Measurements from ENCODE around the gene PIK3C2G. TPM values are rescaled to one million over a fixed set of nuclear protein-coding genes. Genes with fewer than 3 reads are reported as not detected.

PIK3C2G gene
- polyA plus RNA-seq, 1 donor (not counting 4 experiments of a cell fraction or from before 2014, with no cell fraction given): 3.7 TPM

GRCh38 chr12:18580706-18581105 is 319.4 kb downstream of the PIK3C2G start:
- Histone ChIP-seq H3K4me2 (ENCODE audit: control insufficient read depth, extremely low read depth, insufficient read depth, low read depth, low read length) (no peak overlapping the region), H3K27ac (ENCODE audit: control insufficient read depth, insufficient read depth, low read length) (no peak overlapping the region), H3K4me3 (ENCODE audit: control insufficient read depth in 2 of 3, extremely low read depth in 1 of 3, insufficient read depth in 2 of 3, low read depth in 1 of 3, low read length in 3 of 3) (no peak overlapping the region), H3K9me1 (ENCODE audit: control insufficient read depth, extremely low read depth, insufficient read depth, low read length) (no peaks in the 10 kb centered on the region), H3K36me3 (ENCODE audit: control insufficient read depth in 2 of 2, extremely low read depth in 1 of 2, insufficient read depth in 2 of 2, low read length in 2 of 2) (no peaks in the 10 kb centered on the region), H3K4me1 (ENCODE audit: control insufficient read depth, extremely low read depth, insufficient read depth, low read length) (peaks cover 20% of the 10 kb centered on the region), H3K27me3 (ENCODE audit: control insufficient read depth, extremely low read depth, insufficient read depth, low read length) (no peaks in the 10 kb centered on the region), H4K20me1 (ENCODE audit: control insufficient read depth, extremely low read depth, insufficient read depth, low read length) (no peaks in the 10 kb centered on the region), H3K79me2 (ENCODE audit: control insufficient read depth, insufficient read depth, low read length) (no peaks in the 10 kb centered on the region), H3K9ac (ENCODE audit: control insufficient read depth, extremely low read depth, insufficient read depth, low read length) (no peak overlapping the region), H2AFZ (ENCODE audit: control insufficient read depth, low read length) (no peak overlapping the region), H3K9me3 (ENCODE audit: control insufficient read depth, low read depth, low read length) (no peaks in the 10 kb centered on the region)
- dilution Hi-C loops (cut with MboI; ENCODE audit: extremely low pct_ligation_motif_present, low sequenced_read_pairs): no loop called here
- no peak for FAIRE-seq
- TF ChIP-seq CTCF (optimal IDR thresholded peaks at IDR 0.05 in 1 of 3, IDR thresholded peaks at IDR 0.05 in 1 of 3, conservative IDR thresholded peaks at IDR 0.05 in 1 of 3; ENCODE audit: extremely low read depth in 1 of 3, insufficient read depth in 2 of 3, low read length in 3 of 3) (no peak), EZH2 (IDR thresholded peaks at IDR 0.05; ENCODE audit: low read length) (no peak)
- no peak for DNase-seq (ENCODE audit: low read depth, low spot score)

- Histone ChIP-seq H3K4me2 (ENCODE audit: control insufficient read depth, extremely low read depth, insufficient read depth, low read depth, low read length) (no peak overlapping the region), H3K27ac (ENCODE audit: control insufficient read depth, insufficient read depth, low read length) (no peak overlapping the region), H3K9ac (ENCODE audit: control insufficient read depth, extremely low read depth, insufficient read depth, low read length) (no peak overlapping the region), H3K4me1 (ENCODE audit: control insufficient read depth, extremely low read depth, insufficient read depth, low read length) (peaks cover 15% of the 10 kb centered on the region), H4K20me1 (ENCODE audit: control insufficient read depth, extremely low read depth, insufficient read depth, low read length) (no peaks in the 10 kb centered on the region), H3K36me3 (ENCODE audit: control insufficient read depth in 2 of 2, extremely low read depth in 1 of 2, insufficient read depth in 2 of 2, low read length in 2 of 2) (no peaks in the 10 kb centered on the region), H3K27me3 (ENCODE audit: control insufficient read depth, extremely low read depth, insufficient read depth, low read length) (no peaks in the 10 kb centered on the region), H3K9me1 (ENCODE audit: control insufficient read depth, extremely low read depth, insufficient read depth, low read length) (no peaks in the 10 kb centered on the region), H3K9me3 (ENCODE audit: control insufficient read depth, low read depth, low read length) (no peaks in the 10 kb centered on the region), H3K79me2 (ENCODE audit: control insufficient read depth, insufficient read depth, low read length) (no peaks in the 10 kb centered on the region), H3K4me3 (ENCODE audit: control insufficient read depth in 2 of 3, extremely low read depth in 1 of 3, insufficient read depth in 2 of 3, low read depth in 1 of 3, low read length in 3 of 3) (no peak overlapping the region), H2AFZ (ENCODE audit: control insufficient read depth, low read length) (no peak overlapping the region)
- dilution Hi-C loops (cut with MboI; ENCODE audit: extremely low pct_ligation_motif_present, low sequenced_read_pairs): no loop called here
- DNase-seq (ENCODE audit: low read depth, low spot score): no peak
- no peak for FAIRE-seq
- no peak for TF ChIP-seq EZH2 (IDR thresholded peaks at IDR 0.05; ENCODE audit: low read length)
- no peak for TF ChIP-seq CTCF (optimal IDR thresholded peaks at IDR 0.05 in 1 of 3, IDR thresholded peaks at IDR 0.05 in 1 of 3, conservative IDR thresholded peaks at IDR 0.05 in 1 of 3; ENCODE audit: extremely low read depth in 1 of 3, insufficient read depth in 2 of 3, low read length in 3 of 3)
Observed at GRCh38 chr12:18581232-18581962, 320.1 kb downstream of the PIK3C2G start.

All from keratinocyte (primary cell).